ENCODE results near the gene RELN. TPM values are rescaled to one million over a fixed set of nuclear protein-coding genes. Genes with fewer than 3 reads are reported as not detected.

The RELN gene
- total RNA-seq, 4 donors from 2014 or later = 2.5 to 10.1 (median 6.5) TPM

- Histone ChIP-seq H3K9me3 (peaks cover 0 to 11% (median 4%) of the 10 kb centered on the region in 4 donors), H3K27ac (replicated peaks in 1 of 4) (no peak overlapping the region), H3K4me1 (no peaks in the 10 kb centered on the region), H3K27me3 (peaks cover 0 to 6% (median 0%) of the 10 kb centered on the region in 4 donors), H3K4me3 (no peak overlapping the region), H3K36me3 (no peaks in the 10 kb centered on the region)
- 40% methylated on average over 1 of the region's 1 CpG for WGBS
- TF ChIP-seq, protein P1, sequence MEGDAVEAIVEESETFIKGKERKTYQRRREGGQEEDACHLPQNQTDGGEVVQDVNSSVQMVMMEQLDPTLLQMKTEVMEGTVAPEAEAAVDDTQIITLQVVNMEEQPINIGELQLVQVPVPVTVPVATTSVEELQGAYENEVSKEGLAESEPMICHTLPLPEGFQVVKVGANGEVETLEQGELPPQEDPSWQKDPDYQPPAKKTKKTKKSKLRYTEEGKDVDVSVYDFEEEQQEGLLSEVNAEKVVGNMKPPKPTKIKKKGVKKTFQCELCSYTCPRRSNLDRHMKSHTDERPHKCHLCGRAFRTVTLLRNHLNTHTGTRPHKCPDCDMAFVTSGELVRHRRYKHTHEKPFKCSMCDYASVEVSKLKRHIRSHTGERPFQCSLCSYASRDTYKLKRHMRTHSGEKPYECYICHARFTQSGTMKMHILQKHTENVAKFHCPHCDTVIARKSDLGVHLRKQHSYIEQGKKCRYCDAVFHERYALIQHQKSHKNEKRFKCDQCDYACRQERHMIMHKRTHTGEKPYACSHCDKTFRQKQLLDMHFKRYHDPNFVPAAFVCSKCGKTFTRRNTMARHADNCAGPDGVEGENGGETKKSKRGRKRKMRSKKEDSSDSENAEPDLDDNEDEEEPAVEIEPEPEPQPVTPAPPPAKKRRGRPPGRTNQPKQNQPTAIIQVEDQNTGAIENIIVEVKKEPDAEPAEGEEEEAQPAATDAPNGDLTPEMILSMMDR (IDR thresholded peaks at IDR 0.05) = no peak
- TF ChIP-seq POLR2A (IDR thresholded peaks at IDR 0.05; ENCODE audit: low read depth) = no peak
- TF ChIP-seq EP300 (IDR thresholded peaks at IDR 0.05) = no peak
- no peak for TF ChIP-seq POLR2AphosphoS5 (IDR thresholded peaks at IDR 0.05)
- intact Hi-C loops (cut with DNase I) = no loop called here
- no peak for DNase-seq (ENCODE audit: extremely low spot score)
Observed at GRCh38 chr7:103437623-103438022, 551.8 kb downstream of the RELN start.

GRCh38 chr7:103432712-103433111 is 556.7 kb downstream of the RELN start:
- Histone ChIP-seq H3K27me3 (no peaks in the 10 kb centered on the region), H3K9me3 (peaks cover 0 to 11% (median 4%) of the 10 kb centered on the region in 4 donors), H3K27ac (replicated peaks in 1 of 4) (no peak overlapping the region), H3K36me3 (no peaks in the 10 kb centered on the region), H3K4me3 (no peak overlapping the region), H3K4me1 (no peaks in the 10 kb centered on the region)
- no peak for DNase-seq (ENCODE audit: extremely low spot score)
- TF ChIP-seq POLR2A (IDR thresholded peaks at IDR 0.05; ENCODE audit: low read depth) = no peak
- TF ChIP-seq, protein P1 (IDR thresholded peaks at IDR 0.05) = no peak
- TF ChIP-seq POLR2AphosphoS5 (IDR thresholded peaks at IDR 0.05) = no peak
- TF ChIP-seq EP300 (IDR thresholded peaks at IDR 0.05) = no peak
- WGBS = 55% methylated on average over 1 of the region's 1 CpG
- intact Hi-C loops (cut with DNase I) = no loop called here

GRCh38 chr7:103425177-103425576 is 564.3 kb downstream of the RELN start:
- TF ChIP-seq POLR2A (IDR thresholded peaks at IDR 0.05; ENCODE audit: low read depth) (no peak), POLR2AphosphoS5 (IDR thresholded peaks at IDR 0.05) (no peak), EP300 (IDR thresholded peaks at IDR 0.05) (no peak)
- TF ChIP-seq, protein P1 (IDR thresholded peaks at IDR 0.05) = no peak
- WGBS = 70% methylated on average over 1 of the region's 1 CpG
- no peaks in the 10 kb centered on the region for H3K4me1 ChIP-seq
- no peak overlapping the region for H3K27ac ChIP-seq (replicated peaks in 1 of 4)
- H3K36me3 ChIP-seq = no peaks in the 10 kb centered on the region
- no peak overlapping the region for H3K4me3 ChIP-seq
- no peak for DNase-seq (ENCODE audit: extremely low spot score)
- H3K9me3 ChIP-seq = no peaks in the 10 kb centered on the region
- intact Hi-C loops (cut with DNase I) = no loop called here
- no peaks in the 10 kb centered on the region for H3K27me3 ChIP-seq

- intact Hi-C loops (cut with DNase I) = no loop called here
- 63% methylated on average over 3 of the region's 3 CpGs for WGBS
- TF ChIP-seq, protein P1 (IDR thresholded peaks at IDR 0.05) = no peak
- TF ChIP-seq POLR2AphosphoS5 (IDR thresholded peaks at IDR 0.05) (no peak), EP300 (IDR thresholded peaks at IDR 0.05) (no peak), POLR2A (IDR thresholded peaks at IDR 0.05; ENCODE audit: low read depth) (no peak)
- no peaks in the 10 kb centered on the region for H3K4me1 ChIP-seq
- no peak for DNase-seq (ENCODE audit: extremely low spot score)
- H3K27ac ChIP-seq (replicated peaks in 1 of 4) = no peak overlapping the region
- H3K27me3 ChIP-seq = no peaks in the 10 kb centered on the region
- H3K36me3 ChIP-seq = no peaks in the 10 kb centered on the region
- H3K4me3 ChIP-seq = no peak overlapping the region
- H3K9me3 ChIP-seq = no peaks in the 10 kb centered on the region
Observed at GRCh38 chr7:103423467-103424179, 565.8 kb downstream of the RELN start.

Small RNA genes lying within 50 kb of the gene (small RNA-seq; reads per million reads assigned to genes)
- 0 reads per million in 3 donors for gene RF00019

Other genes with a start within 250 kb of the RELN start
- gene ORC5, start 218.4 kb upstream of the RELN start, total RNA-seq = 10 to 100 TPM; 11.8 to 36.6 (median 12.7) TPM